ENCODE results near the gene C11orf97. TPM values are rescaled to one million over a fixed set of nuclear protein-coding genes. Genes with fewer than 3 reads are reported as not detected.

Gene C11orf97
- total RNA-seq, 1 experiment from 2014 or later, result not detected

DNA sequence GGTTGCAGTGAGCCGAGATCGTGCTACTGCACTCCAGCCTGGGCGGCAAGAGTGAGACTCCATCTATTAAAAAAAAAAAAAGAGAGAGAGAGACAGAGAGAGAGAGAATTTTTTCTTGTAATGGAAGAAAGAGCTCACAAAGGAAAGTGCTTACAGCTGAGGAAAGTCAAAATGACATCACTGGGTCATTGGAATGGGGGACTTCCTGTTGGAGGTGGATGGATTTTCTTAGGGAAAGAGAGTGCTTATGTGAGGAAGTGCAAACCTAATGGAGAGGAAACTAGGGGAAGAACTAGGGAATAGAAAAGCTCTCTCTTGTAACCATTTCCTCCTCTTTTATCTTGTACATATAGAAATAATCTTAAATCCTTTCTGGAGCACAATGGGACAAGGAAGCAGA lies 48.6 kb downstream of the C11orf97 start:
- H3K23me2 ChIP-seq (ENCODE audit: insufficient read length, low read depth, low read length, poor library complexity, severe bottlenecking), result no peaks in the 10 kb centered on the region
- H3K4ac ChIP-seq (ENCODE audit: low read depth, low read length), result no peak overlapping the region
- no peaks in the 10 kb centered on the region for H3K4me1 ChIP-seq (ENCODE audit: insufficient read depth, low read length)
- no peak overlapping the region for H3K14ac ChIP-seq (ENCODE audit: insufficient read depth, low read length)
- WGBS (ENCODE audit: extremely low coverage, insufficient read length, low lambda C conversion rate), result no CpG with 5 or more reads among the region's 3 CpGs
- H2BK120ac ChIP-seq (ENCODE audit: low read depth, low read length, poor library complexity, severe bottlenecking), result no peak overlapping the region
- no peak overlapping the region for H2BK12ac ChIP-seq (ENCODE audit: insufficient read length, low read depth, low read length)
- H3K56ac ChIP-seq (ENCODE audit: insufficient read length, low read depth, low read length), result no peak overlapping the region
- no peaks in the 10 kb centered on the region for H3K27me3 ChIP-seq (ENCODE audit: insufficient read depth, low read length)
- no peaks in the 10 kb centered on the region for H3K36me3 Mint-ChIP-seq (ENCODE audit: insufficient read depth in 1 of 3, low read depth in 3 of 3)
- H3K79me1 ChIP-seq (ENCODE audit: insufficient read depth, low read depth, low read length, poor library complexity, severe bottlenecking), result no peaks in the 10 kb centered on the region
- H3K18ac ChIP-seq (ENCODE audit: insufficient read length, low read depth, low read length), result no peak overlapping the region
- no peak overlapping the region for H2BK15ac ChIP-seq (ENCODE audit: low read depth, low read length)
- no peak for DNase-seq
- no peaks in the 10 kb centered on the region for H3K27me3 Mint-ChIP-seq (ENCODE audit: low read depth)
- no peak overlapping the region for H4K8ac ChIP-seq (replicated peaks; ENCODE audit: insufficient read length, low read depth, low read length)
- no peak overlapping the region for H3T11ph ChIP-seq (ENCODE audit: low read length)
- H3K9me3 Mint-ChIP-seq, result no peaks in the 10 kb centered on the region
- no peak overlapping the region for H2AK5ac ChIP-seq (ENCODE audit: insufficient read length, low read length)
- no peak overlapping the region for H3K9ac ChIP-seq (ENCODE audit: extremely low read depth, insufficient read length, low read length)
- no peak overlapping the region for H4K91ac ChIP-seq (ENCODE audit: insufficient read length, low read depth, low read length)
- H4K5ac ChIP-seq (ENCODE audit: insufficient read length, low read depth, low read length), result no peak overlapping the region
- no peak overlapping the region for H2BK5ac ChIP-seq (ENCODE audit: insufficient read length, low read length)
- no peak overlapping the region for H2BK20ac ChIP-seq (ENCODE audit: low read depth, low read length, poor library complexity, severe bottlenecking)
- no peaks in the 10 kb centered on the region for H3K9me3 ChIP-seq (ENCODE audit: control insufficient read depth, low read depth, low read length)
- no peaks in the 10 kb centered on the region for H4K20me1 ChIP-seq (ENCODE audit: control insufficient read depth, insufficient read depth, insufficient read length)
- no peak overlapping the region for H3K4me3 Mint-ChIP-seq
- no peak overlapping the region for H3K23ac ChIP-seq (ENCODE audit: insufficient read length, low read depth, low read length)
- no peak overlapping the region for H3K27ac Mint-ChIP-seq
- peaks cover 6 to 10% of the 10 kb centered on the region in 2 experiments for H3K4me1 Mint-ChIP-seq
- no peak overlapping the region for H3K27ac ChIP-seq (ENCODE audit: insufficient read length, low read depth, low read length)
- TF ChIP-seq, protein P1, sequence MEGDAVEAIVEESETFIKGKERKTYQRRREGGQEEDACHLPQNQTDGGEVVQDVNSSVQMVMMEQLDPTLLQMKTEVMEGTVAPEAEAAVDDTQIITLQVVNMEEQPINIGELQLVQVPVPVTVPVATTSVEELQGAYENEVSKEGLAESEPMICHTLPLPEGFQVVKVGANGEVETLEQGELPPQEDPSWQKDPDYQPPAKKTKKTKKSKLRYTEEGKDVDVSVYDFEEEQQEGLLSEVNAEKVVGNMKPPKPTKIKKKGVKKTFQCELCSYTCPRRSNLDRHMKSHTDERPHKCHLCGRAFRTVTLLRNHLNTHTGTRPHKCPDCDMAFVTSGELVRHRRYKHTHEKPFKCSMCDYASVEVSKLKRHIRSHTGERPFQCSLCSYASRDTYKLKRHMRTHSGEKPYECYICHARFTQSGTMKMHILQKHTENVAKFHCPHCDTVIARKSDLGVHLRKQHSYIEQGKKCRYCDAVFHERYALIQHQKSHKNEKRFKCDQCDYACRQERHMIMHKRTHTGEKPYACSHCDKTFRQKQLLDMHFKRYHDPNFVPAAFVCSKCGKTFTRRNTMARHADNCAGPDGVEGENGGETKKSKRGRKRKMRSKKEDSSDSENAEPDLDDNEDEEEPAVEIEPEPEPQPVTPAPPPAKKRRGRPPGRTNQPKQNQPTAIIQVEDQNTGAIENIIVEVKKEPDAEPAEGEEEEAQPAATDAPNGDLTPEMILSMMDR (conservative IDR thresholded peaks at IDR 0.05), result no peak
- H3K4me2 ChIP-seq (ENCODE audit: insufficient read depth, insufficient read length, low read length), result no peak overlapping the region
- no peaks in the 10 kb centered on the region for H3K79me2 ChIP-seq (ENCODE audit: insufficient read depth, low read length)
- no peak overlapping the region for H2AFZ ChIP-seq (ENCODE audit: low read length)

Data from H9 (cell line).